Renal pelvis (tissue), 4 donors: ENCODE data around the gene SYT6. TPM values are rescaled to one million over a fixed set of nuclear protein-coding genes. Genes with fewer than 3 reads are reported as not detected.

Source experiments
- DNase-seq: peaks from one replicate; pipeline ENCODE4 v3.0.0-alpha.2; 2013
- polyA plus RNA-seq, 3 donors: library from polyadenylated mRNA; unstranded; fragments of 120-200 nt; gene quantifications; one replicate each; pipeline ENCODE4 v1.2.1, GENCODE V29; 2013; ENCODE audit not compliant: insufficient read length in 3 of 3

SYT6 gene
- polyA plus RNA-seq, 3 donors, result 1.3 to 1.9 (median 1.6) TPM

GRCh38 chr1:114118351-114118990, 35.2 kb downstream of the SYT6 start:
- no peak for DNase-seq

GRCh38 chr1:114117654-114118053, 36.0 kb downstream of the SYT6 start:
- DNase-seq, result no peak

- no peak for DNase-seq
These were observed 37.6 kb downstream of the SYT6 start for GRCh38 chr1:114116086-114116485.

GRCh38 chr1:114114185-114115094, 39.2 kb downstream of the SYT6 start:
- no peak for DNase-seq

- no peak for DNase-seq
These were observed 40.1 kb downstream of the SYT6 start for GRCh38 chr1:114113411-114114184.

GRCh38 chr1:114112775-114113174, 40.9 kb downstream of the SYT6 start:
- no peak for DNase-seq

GRCh38 chr1:114111731-114112641, 41.7 kb downstream of the SYT6 start:
- no peak for DNase-seq

GRCh38 chr1:114109981-114110380, 43.7 kb downstream of the SYT6 start:
- DNase-seq, result no peak

GRCh38 chr1:114108751-114109255, 44.9 kb downstream of the SYT6 start:
- DNase-seq, result no peak

GRCh38 chr1:114107474-114108435, 45.9 kb downstream of the SYT6 start:
- no peak for DNase-seq

GRCh38 chr1:114105421-114105979, 48.2 kb downstream of the SYT6 start:
- DNase-seq, result peak; percentile 30

GRCh38 chr1:114104949-114105348, 48.7 kb downstream of the SYT6 start:
- DNase-seq, result no peak

GRCh38 chr1:114103992-114104391, 49.7 kb downstream of the SYT6 start:
- DNase-seq, result no peak

GRCh38 chr1:114102136-114102535, 51.5 kb downstream of the SYT6 start:
- no peak for DNase-seq

- DNase-seq, result no peak
These were observed 53.5 kb downstream of the SYT6 start for GRCh38 chr1:114100148-114100547.

GRCh38 chr1:114099268-114099667, 54.4 kb downstream of the SYT6 start:
- DNase-seq, result no peak

GRCh38 chr1:114097109-114097508, 56.6 kb downstream of the SYT6 start:
- DNase-seq, result no peak

GRCh38 chr1:114094675-114095074, 59.0 kb downstream of the SYT6 start:
- DNase-seq, result no peak

- no peak for DNase-seq
These were observed 59.4 kb downstream of the SYT6 start for GRCh38 chr1:114094363-114094634.
